Spleen (tissue), 7 donors: Measurements from ENCODE around the gene STAT1.

Experiments
- CTCF ChIP-seq, 11 experiments: fragments of 200-600 bp in 7 of 11; fragments of 450-650 bp in 4 of 11; sonication (generic) in 4 of 11; IDR thresholded peaks in 8 of 11; conservative IDR thresholded peaks in 3 of 11; 1 replicate in 7 of 11; 2 replicates in 4 of 11; pipeline versions ENCODE4 v1.4.0 to v1.8.0; 2016 to 2021; ENCODE audit warnings: antibody characterized with exemption in 11 of 11, inconsistent platforms in 4 of 11, mild to moderate bottlenecking in 1 of 11
- POLR2A ChIP-seq, 3 donors: fragments of 450-650 bp; IDR thresholded peaks; one replicate each; pipeline ENCODE4 v1.5.1; 2017; ENCODE audit warnings: antibody characterized with exemption in 3 of 3, mild to moderate bottlenecking in 1 of 3
- donor health status: DM: no; HTN: no; CAD: no; lungs with moderate emphysema.
- donor health status: DM: no; HTN: no; CAD: no.
- donor health status: DM: no; HTN: no; CAD: no.

DNA sequence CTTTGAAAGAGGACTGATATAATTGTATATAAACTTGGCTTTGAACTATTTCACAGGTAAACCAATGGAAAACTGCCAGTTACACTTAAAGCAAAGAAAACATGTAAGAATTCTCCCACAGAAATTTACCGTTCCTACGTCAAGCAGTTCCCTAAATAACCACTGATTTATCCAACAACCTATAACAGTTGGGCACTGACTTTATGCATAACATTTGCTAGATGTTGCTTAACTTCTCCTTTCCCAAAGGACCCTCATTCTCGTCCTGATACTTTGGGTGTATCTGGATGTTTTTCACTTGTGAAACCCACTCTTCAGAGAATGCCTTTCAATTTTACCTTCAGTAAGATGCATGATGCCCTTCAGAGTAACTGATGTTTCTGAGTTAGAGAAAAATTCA, 43.8 kb downstream of the STAT1 start:
- TF ChIP-seq CTCF (IDR thresholded peaks at IDR 0.05 in 8 of 11, conservative IDR thresholded peaks at IDR 0.05 in 3 of 11) (no peak), POLR2A (IDR thresholded peaks at IDR 0.05) (no peak)
